HG03196 (cell line): ENCODE results near the gene ATP10B.

ENCODE experiments used
- ATAC-seq: cut with Tn5 transposase; IDR thresholded peaks from one replicate; pipeline ENCODE4 v1.9.1; 2021; ENCODE audit not compliant: unreplicated experiment

Gene ATP10B

GRCh38 chr5:160641405-160641804 lies 210.6 kb downstream of the ATP10B start:
- ATAC-seq = no peak

DNA sequence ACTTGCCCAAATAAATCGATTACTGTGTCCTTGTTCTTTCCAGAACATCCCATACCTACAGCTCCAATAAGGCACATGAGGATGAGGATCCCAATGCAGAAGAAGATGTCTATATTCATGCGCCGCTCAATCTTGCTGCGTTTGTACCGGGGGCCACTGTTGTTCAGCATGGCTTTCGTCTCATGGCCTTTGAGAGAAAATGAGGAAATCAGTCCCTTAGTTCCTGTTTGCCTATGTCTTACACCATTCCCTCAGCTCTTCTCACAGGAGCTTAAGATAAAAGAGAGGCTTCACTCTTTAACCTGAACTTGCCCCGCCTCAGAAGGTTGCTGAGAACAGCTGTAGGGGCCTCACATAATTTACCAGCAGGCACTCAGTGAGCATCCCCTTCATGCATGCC lies 211.6 kb downstream of the ATP10B start:
- ATAC-seq = no peak

DNA sequence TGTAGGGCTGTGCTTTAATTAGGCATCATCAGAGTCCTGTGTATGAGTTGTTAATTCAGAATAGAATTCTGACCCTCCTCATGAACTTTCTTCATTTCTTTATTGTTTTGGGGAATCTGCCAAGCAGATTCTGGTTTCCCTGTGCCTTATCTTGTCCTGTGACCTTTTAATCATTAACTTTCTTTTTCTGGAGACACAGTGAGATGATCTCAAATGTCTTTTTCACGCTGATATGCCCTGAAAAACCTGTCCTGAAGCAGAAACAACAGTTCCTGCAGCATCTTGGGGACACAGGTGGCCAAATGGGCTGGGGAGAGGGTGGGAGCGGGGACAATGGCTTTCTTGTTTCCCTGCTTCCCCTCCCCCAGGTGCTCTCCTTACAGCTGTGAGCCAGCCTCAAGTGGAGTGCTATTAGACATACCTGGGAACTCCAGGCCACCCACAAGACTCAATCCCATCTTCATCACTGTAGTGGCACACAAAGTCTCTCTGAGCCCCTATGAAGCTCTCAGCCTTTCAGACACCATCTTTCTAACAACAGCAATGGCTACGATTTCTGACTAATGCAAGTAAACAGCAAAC lies 213.8 kb downstream of the ATP10B start:
- no peak for ATAC-seq

DNA sequence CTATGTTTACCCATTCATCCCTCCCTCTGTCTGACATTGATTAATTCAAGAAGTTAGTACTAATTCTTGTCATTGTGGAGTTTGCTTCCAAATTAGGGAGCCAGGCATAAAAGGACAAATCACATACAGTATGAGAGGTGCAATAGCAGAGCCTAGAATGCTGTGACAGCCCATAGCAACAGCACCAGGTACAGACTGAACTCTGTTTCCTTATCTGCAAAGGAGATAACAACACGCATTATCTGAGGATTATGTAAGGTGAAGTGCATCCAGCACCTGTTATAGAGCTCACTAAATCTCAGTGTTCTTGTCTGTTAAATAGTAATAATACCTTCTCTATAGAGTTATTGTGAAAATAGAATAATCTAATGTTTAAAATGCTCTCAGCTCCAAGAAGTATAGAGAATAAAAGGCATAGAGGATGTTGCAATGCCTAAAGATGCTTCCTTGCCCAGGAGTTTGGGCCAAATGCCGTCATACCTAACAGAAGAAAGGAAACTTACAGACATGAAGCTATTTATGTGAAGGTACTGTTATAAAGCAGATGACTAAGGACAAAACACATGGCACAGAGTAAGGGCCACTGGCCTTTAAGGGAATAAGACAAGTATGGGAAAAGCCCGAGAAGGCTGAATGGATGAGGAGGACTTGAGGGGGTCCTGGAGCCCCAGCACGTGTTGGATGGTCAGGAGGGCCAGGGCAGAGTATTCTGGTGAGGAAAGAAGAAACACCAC lies 214.5 kb downstream of the ATP10B start:
- ATAC-seq = no peak

GRCh38 chr5:160635663-160636062 lies 216.3 kb downstream of the ATP10B start:
- no peak for ATAC-seq

DNA sequence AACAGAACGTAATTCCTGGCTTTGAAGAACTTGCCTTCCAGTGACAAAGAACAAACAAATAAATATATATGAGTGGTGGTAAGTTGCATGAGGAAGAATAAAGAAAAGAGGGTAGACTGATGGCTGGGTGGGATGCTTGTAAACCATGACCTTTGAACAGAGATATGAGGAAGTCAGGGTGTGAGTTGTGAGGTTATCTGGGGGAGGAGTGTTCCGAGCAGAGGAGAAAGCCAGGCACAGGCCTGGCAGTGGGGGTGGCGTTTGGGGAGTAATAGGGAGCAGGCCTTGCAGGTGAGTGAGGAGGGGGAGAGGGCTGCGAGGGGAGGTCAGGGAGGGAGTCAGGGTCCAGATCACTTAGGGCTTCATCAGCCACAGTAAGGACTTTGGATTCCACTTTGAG lies 217.0 kb downstream of the ATP10B start:
- no peak for ATAC-seq

GRCh38 chr5:160629003-160629402 lies 223.0 kb downstream of the ATP10B start:
- no peak for ATAC-seq

DNA sequence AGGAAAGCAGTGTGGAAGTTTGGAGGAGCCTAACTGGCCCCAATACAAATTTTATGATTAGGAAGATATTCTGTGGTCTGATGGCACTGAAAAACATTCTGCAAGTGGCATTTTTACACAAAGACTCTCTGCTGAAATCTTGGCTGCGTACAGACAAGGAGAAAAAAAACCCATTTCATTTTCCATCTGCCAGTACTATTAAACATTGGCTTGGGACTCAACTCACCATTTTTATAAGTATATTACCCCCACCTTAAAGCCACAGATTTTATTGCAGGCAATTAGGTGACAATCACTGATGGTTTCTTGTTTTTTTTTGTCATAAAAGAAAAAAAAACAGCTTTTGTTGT lies 223.4 kb downstream of the ATP10B start:
- ATAC-seq = no peak

DNA sequence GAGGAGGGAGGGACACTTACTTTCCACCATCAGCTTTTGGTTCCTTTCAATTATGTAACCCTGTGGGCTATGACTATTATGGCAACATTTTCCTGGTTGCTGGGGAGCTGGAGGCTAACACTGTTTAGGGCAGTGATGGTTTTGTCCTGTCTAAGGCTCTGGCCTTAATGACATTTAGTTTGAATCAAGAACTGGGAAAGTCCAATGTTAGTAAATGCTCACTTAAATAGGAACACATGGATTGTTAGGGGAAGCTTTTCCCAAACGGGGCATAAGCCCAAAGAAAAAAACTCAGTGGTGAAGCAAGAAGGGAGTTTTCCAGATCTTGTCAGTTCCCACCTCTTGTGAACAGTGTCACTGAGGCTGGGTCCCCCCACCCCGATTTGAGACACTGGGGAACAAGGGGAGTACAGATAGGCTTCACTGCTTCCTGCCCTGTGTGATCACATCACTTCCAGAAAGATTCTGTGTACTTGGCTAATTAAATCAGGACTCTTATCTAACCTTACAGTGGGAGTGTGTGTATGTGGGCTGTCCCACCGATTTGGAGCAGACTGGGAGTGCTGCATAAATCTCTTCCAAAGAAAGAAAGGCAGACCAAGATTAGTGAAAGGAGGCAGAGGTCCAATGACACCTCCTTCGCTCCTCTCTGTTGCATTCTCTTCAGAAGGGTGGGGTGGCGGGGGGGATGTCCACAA lies 223.9 kb downstream of the ATP10B start:
- no peak for ATAC-seq

- no peak for ATAC-seq
Observed at GRCh38 chr5:160626322-160626721, 225.7 kb downstream of the ATP10B start.

- no peak for ATAC-seq
Observed at GRCh38 chr5:160621526-160621925, 230.5 kb downstream of the ATP10B start.

DNA sequence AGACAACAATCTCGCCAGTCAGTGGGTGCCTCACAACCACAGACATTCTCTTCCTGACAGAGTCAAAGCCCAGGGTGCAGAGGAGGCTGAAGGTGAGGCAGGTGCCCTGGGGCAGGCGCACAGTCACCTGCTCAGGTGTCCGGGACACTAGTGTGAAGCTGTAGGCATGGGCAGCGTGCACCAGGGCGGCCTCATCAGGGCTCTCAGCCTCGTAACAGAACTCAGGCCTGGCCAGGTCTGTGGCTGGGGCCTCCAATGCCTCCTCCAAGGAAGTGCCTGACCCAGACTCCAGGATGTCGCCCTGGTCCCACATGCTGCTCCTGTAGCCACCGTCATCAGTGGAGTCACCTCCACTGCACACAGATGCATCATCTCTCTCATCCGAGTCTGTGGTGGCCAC lies 231.6 kb downstream of the ATP10B start:
- no peak for ATAC-seq

GRCh38 chr5:160619381-160619780 lies 232.6 kb downstream of the ATP10B start:
- no peak for ATAC-seq

GRCh38 chr5:160618286-160618685 lies 233.7 kb downstream of the ATP10B start:
- ATAC-seq = no peak

- no peak for ATAC-seq
Observed at GRCh38 chr5:160616712-160617497, 235.1 kb downstream of the ATP10B start.

- ATAC-seq = no peak
Observed at GRCh38 chr5:160614136-160614535, 237.9 kb downstream of the ATP10B start.

GRCh38 chr5:160605266-160605665 lies 246.7 kb downstream of the ATP10B start:
- no peak for ATAC-seq

DNA sequence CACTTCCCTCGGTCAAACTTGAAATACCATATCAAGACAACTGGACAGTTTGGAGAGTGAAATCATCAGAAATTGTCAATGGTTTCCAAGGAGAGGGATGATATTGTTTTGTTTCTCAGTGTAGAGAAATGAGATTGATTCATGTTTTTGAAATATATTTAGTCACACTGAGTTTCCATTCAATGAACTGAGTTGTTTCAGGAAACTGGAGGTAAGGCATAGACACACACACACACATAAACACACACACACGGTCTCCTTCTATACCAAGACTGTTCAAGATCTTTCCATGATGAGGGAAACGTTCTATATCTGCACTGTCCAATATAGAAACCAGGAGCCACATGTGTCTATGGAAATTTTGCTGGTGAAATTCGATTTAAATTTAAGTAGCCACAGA lies 247.5 kb downstream of the ATP10B start:
- ATAC-seq = no peak

DNA sequence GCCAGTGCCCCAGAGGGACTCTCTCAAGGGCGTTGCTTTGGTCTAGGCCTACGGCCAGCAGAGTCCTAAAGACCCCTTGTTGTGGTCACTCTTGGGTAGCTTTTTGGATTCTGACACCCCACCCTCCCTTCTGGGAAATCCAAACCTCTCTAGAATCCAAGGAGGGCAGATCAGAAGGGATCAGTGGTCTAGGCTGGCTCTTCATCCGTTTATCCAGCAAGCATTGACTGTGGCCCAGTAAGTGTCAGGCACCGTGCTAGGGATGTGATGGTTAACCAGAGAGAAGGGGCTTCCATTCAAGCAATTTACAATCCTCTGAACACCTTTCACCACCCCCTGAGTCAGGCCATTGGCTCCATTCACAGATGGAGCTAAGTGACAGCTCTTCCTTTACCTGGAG lies 249.3 kb downstream of the ATP10B start:
- no peak for ATAC-seq

DNA sequence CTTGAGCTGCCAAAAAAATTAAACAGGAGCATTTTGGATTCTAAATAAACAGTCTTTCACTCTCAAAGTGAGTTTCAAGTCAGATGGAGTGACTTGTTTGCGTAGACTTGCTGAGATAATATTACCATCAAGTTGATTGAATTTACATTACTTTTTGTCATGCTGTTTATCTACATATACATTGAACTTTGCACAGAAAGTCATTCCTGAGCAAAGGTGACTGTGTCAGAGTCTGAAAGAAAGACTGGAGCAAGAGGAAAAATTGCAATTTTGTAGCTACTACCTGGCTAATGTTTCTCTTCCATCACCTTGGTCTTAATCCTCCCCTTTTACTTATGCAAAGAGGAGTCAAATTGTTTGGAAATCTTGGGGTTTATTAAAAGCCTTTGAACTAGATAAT lies 251.0 kb downstream of the ATP10B start:
- no peak for ATAC-seq

DNA sequence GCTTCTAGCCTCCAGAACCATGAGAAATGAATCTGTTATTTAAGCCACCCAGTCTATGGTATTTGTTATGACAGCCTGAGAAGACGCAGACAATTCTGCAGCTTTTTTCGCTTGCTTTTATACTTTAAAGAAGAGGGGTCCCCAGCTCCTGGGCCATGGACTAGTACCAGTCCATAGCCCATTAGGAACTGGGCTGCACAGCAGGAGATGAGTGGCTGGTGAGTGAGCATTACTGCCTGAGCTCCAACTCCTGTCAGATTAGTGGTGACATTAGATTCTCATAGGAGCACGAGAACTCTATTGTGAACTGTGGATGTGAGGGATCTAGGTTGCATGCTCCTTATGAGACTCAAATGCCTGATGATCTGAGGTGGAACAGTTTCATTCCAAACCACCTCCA lies 278.7 kb downstream of the ATP10B start:
- no peak for ATAC-seq
